Mesenchymal stem cell (in vitro differentiated cells and primary cell): Measurements from ENCODE around the gene TTYH1.

Source experiments
- DNase-seq: peaks from one replicate; pipeline ENCODE4 v3.0.0-alpha.2; 2013
- H2AFZ ChIP-seq: one replicate; pipeline ENCODE4 v1.6.1; 2013; ENCODE audit warnings: low read depth, mild to moderate bottlenecking, control low read depth, inconsistent platforms, low read length, moderate library complexity
- H2AK5ac ChIP-seq: 2 replicates; pipeline ENCODE4 v1.6.1; 2013; ENCODE audit warnings: low read length, moderate library complexity, mild to moderate bottlenecking, inconsistent platforms; ENCODE audit not compliant: severe bottlenecking
- H2BK120ac ChIP-seq: one replicate; pipeline ENCODE4 v1.6.1; 2013; ENCODE audit warnings: low read depth, mild to moderate bottlenecking, inconsistent platforms, low read length, moderate library complexity
- H2BK12ac ChIP-seq, 2 experiments: one replicate each; pipeline ENCODE4 v1.6.1; 2013; ENCODE audit warnings: inconsistent platforms in 2 of 2, low read length in 2 of 2, mild to moderate bottlenecking in 2 of 2, moderate library complexity in 2 of 2, control low read depth in 1 of 2
- H2BK15ac ChIP-seq: one replicate; pipeline ENCODE4 v1.6.1; 2013; ENCODE audit warnings: mild to moderate bottlenecking, low read depth, inconsistent platforms; ENCODE audit not compliant: poor library complexity, severe bottlenecking
- H2BK5ac ChIP-seq: 2 replicates; pipeline ENCODE4 v1.6.1; 2013; ENCODE audit warnings: low read depth, mild to moderate bottlenecking, low read length, control low read depth, inconsistent platforms; ENCODE audit not compliant: poor library complexity, severe bottlenecking
- H3K14ac ChIP-seq, 2 experiments: one replicate each; pipeline ENCODE4 v1.6.1; 2013; ENCODE audit warnings: inconsistent platforms in 2 of 2, low read length in 2 of 2, control low read depth in 1 of 2, mild to moderate bottlenecking in 1 of 2, moderate library complexity in 1 of 2
- H3K18ac ChIP-seq, 2 experiments: one replicate each; pipeline ENCODE4 v1.6.1; 2013; ENCODE audit warnings: inconsistent platforms in 2 of 2, low read length in 2 of 2, control low read depth in 1 of 2, low read depth in 1 of 2, mild to moderate bottlenecking in 1 of 2
- H3K23ac ChIP-seq, 2 experiments: one replicate each; pipeline ENCODE4 v1.6.1; 2013; ENCODE audit warnings: inconsistent platforms in 2 of 2, low read length in 2 of 2, mild to moderate bottlenecking in 2 of 2, moderate library complexity in 2 of 2, control low read depth in 1 of 2
- H3K27ac ChIP-seq: 2 replicates; pipeline ENCODE4 v1.5.1; 2013; ENCODE audit warnings: mild to moderate bottlenecking, moderate library complexity, low read length, control low read depth, inconsistent platforms; ENCODE audit not compliant: poor library complexity, severe bottlenecking
- H3K27me3 ChIP-seq, 2 experiments: 2 replicates each; pipeline versions ENCODE4 v1.6.1 to v1.7.0; 2013; ENCODE audit warnings: low read length in 2 of 2, mild to moderate bottlenecking in 2 of 2, moderate library complexity in 2 of 2, control low read depth in 1 of 2, inconsistent platforms in 1 of 2; ENCODE audit not compliant: control insufficient read depth in 1 of 2, insufficient read depth in 1 of 2
- H3K36me3 ChIP-seq, 2 experiments: 2 replicates each; pipeline versions ENCODE4 v1.6.1 to v1.7.0; 2013; ENCODE audit warnings: low read length in 2 of 2, control low read depth in 1 of 2, inconsistent platforms in 1 of 2, low read depth in 1 of 2, mild to moderate bottlenecking in 1 of 2; ENCODE audit not compliant: insufficient read depth in 2 of 2, control insufficient read depth in 1 of 2
- H3K4ac ChIP-seq, 2 experiments: one replicate each; pipeline ENCODE4 v1.6.1; 2013; ENCODE audit warnings: inconsistent platforms in 2 of 2, low read length in 2 of 2, mild to moderate bottlenecking in 2 of 2, moderate library complexity in 2 of 2, control low read depth in 1 of 2, low read depth in 1 of 2
- H3K4me1 ChIP-seq: 2 replicates; pipeline ENCODE4 v1.6.1; 2013; ENCODE audit warnings: low read depth, low read length, control low read depth; ENCODE audit not compliant: control insufficient read depth, insufficient read depth
- H3K4me2 ChIP-seq: 2 replicates; pipeline ENCODE4 v1.6.1; 2013; ENCODE audit warnings: low read length, mild to moderate bottlenecking, inconsistent platforms; ENCODE audit not compliant: poor library complexity, severe bottlenecking
- H3K4me3 ChIP-seq, 2 experiments: 2 replicates each; pipeline versions ENCODE4 v1.5.1 to v1.7.0; 2013; ENCODE audit warnings: low read length in 2 of 2, mild to moderate bottlenecking in 2 of 2, control low read depth in 1 of 2, low read depth in 1 of 2; ENCODE audit not compliant: insufficient read depth in 1 of 2
- H3K79me1 ChIP-seq: replicated peaks from 2 replicates; pipeline ENCODE4 v1.6.1; 2013; ENCODE audit warnings: mild to moderate bottlenecking, control low read depth, low read length, inconsistent platforms; ENCODE audit not compliant: poor library complexity, severe bottlenecking
- H3K9ac ChIP-seq: 2 replicates; pipeline ENCODE4 v1.7.0; 2013; ENCODE audit warnings: mild to moderate bottlenecking, low read length, moderate library complexity
- H3K9me3 ChIP-seq: 2 replicates; pipeline ENCODE4 v1.7.0; 2013; ENCODE audit warnings: mild to moderate bottlenecking, low read length; ENCODE audit not compliant: control insufficient read depth
- H4K8ac ChIP-seq: one replicate; pipeline ENCODE4 v1.6.1; 2013; ENCODE audit warnings: inconsistent platforms, mild to moderate bottlenecking, low read length, moderate library complexity
- H4K91ac ChIP-seq: one replicate; pipeline ENCODE4 v1.6.1; 2013; ENCODE audit warnings: mild to moderate bottlenecking, low read length, inconsistent platforms
- WGBS: methylation state at CpG from one replicate; pipeline ENCODE4 v1.1.7; 2013; ENCODE audit warnings: mixed read lengths; 5-methylcytosine and 5-hydroxymethylcytosine counted together

The TTYH1 gene

DNA sequence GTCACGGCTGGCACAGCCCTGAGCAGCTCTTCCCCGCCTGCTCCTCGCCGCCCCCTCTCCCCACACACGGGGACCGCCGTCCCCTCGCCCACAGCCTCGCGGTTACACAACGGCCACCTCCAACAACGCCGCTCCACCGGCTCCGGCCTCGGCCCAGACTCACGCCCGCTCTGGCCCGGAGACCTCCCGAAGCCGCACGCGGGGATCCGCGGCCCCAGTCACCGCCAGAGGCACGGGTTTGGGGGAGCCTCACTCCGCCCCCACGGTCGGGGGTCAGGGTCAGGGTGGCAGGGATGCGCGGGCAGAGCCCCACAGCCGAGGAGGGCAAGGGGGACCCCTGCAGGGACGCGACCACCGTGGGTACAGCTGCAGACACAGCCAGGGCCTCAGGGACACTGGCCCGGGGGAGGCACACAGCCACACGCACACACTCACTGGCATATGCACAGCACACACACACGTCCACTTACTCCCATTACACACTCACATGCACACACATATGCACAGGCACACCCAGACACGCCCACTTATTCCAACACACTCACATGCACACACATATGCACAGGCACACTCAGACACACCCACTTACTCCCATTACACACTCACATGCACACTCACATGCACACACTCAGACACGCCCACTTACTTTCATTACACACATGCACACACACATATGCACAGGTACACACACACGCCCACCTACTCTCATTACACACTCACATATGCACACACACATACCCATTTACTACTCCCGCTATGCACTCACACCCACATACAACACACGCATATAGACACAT lies 1.6 kb downstream of the TTYH1 start:
- DNase-seq: no peak
- Histone ChIP-seq H3K27ac (no peak overlapping the region), H4K8ac (no peak overlapping the region), H3K14ac (no peak overlapping the region), H2AK5ac (no peak overlapping the region), H3K4me3 (peak overlapping the region in 1 of 2 experiments; percentile 18), H3K23ac (no peak overlapping the region), H3K9me3 (no peaks in the 10 kb centered on the region), H2BK120ac (no peak overlapping the region), H2BK5ac (no peak overlapping the region), H2AFZ (no peak overlapping the region), H4K91ac (peak overlapping the region; percentile 70), H3K4me2 (no peak overlapping the region), H3K18ac (no peak overlapping the region), H2BK15ac (no peak overlapping the region), H2BK12ac (no peak overlapping the region), H3K79me1 (no peaks in the 10 kb centered on the region), H3K4me1 (peaks cover 12% of the 10 kb centered on the region), H3K27me3 (peaks cover 67 to 74% of the 10 kb centered on the region in 2 experiments), H3K4ac (no peak overlapping the region), H3K36me3 (peaks cover 0 to 6% of the 10 kb centered on the region in 2 experiments), H3K9ac (no peak overlapping the region)
- 60% methylated on average over 43 of the region's 44 CpGs for WGBS

DNA sequence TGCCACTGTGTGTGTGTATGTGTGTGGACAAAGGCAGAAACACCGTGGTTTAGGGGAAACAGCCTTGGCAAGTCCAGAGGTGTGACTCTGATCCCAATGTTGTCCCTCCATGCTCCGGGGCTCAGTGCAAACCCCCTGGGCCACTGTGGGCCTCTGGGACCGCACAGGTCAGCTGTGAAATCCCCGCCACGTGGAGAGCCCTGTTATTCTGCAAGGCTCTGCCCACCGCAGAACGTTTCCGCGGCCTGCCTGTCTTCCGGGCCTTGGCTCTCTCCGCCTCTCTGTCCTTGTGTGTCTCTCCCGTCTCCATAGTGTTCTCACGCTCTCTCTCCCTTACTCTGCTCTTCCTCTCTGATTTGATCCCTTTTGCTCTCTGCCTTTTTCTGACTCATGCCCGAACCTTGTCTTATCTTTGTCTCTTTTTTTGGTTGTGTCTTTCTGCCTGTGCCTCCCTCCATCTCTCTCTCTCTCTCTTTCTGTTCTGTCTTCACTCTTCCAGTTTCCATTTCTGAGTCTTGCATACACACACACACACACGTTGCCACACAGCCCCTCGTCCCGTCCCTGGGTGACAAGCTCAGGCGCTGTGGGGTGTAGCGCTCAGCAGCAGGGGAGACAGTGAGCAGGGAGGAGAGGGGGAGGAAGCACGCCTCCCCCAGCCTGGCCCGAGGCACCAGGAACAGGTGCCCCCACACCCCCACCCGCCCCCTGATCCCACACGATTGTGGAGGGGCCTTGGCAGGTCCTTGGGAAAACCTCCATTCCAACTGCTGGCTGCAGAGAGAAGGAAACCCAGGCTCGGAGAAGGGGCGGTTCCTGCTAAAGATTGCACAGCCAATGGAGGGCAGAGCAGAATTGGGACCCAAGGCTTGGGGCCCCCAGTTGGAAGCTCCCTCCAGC lies 3.0 kb downstream of the TTYH1 start:
- Histone ChIP-seq H3K9ac (no peak overlapping the region), H2BK12ac (no peak overlapping the region), H3K4ac (no peak overlapping the region), H2BK120ac (no peak overlapping the region), H3K27ac (no peak overlapping the region), H3K27me3 (peaks cover 76 to 77% of the 10 kb centered on the region in 2 experiments), H3K4me3 (no peak overlapping the region), H3K18ac (no peak overlapping the region), H2AK5ac (no peak overlapping the region), H4K91ac (peak overlapping the region; percentile 28), H2BK15ac (no peak overlapping the region), H2BK5ac (no peak overlapping the region), H3K14ac (no peak overlapping the region), H3K9me3 (no peaks in the 10 kb centered on the region), H3K36me3 (peaks cover 0 to 6% of the 10 kb centered on the region in 2 experiments), H4K8ac (no peak overlapping the region), H3K79me1 (no peaks in the 10 kb centered on the region), H3K4me2 (no peak overlapping the region), H2AFZ (no peak overlapping the region), H3K4me1 (peaks cover 12% of the 10 kb centered on the region), H3K23ac (no peak overlapping the region)
- 49% methylated on average over 19 of the region's 25 CpGs for WGBS
- DNase-seq: peak; percentile 38

DNA sequence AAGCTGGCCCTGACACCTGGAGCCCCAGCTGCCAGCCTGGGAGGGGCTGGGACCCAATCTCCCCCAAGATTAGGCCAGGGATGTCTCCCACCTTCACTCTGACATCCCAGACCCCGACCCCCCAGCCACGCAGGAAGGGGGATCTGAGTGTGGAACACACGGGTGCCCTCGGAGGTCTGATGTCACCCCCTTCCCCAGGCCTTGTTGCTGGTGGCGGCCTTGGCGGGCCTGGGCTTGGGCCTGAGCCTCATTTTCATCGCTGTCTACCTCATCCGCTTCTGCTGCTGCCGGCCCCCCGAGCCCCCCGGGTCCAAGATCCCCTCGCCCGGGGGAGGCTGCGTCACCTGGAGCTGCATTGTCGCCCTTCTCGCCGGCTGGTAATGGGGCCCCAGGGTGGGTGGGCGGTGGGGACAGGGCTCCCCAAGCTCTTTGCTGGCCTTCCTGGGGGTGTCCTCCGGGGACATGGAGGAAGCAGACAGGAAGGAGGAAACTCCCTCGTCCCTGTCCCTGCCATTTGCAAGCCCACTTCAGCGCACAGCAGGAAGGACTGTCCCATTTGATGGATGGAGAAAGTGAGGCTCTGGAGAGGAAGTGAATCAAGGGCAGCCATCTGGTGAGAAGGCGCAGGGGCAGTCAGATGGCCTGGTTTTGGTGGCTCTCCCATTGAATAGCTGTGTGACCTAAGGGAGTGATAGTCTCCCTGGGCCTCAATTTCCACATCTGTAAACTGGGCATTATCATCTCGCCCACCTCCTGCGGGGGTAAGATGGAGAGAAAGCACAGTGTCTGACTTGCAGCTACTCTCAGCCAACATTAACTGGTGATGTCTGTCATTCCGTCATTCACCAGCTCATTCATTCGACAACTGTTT lies 3.9 kb downstream of the TTYH1 start:
- H3K4me3 ChIP-seq: no peak overlapping the region
- no peak overlapping the region for H3K18ac ChIP-seq
- no peak overlapping the region for H3K9ac ChIP-seq

More for the DNA sequence above, 3.9 kb downstream of the TTYH1 start:
- DNase-seq: no peak
- Histone ChIP-seq H3K23ac (no peak overlapping the region), H2BK120ac (no peak overlapping the region), H3K14ac (no peak overlapping the region), H3K4ac (no peak overlapping the region), H2BK5ac (no peak overlapping the region), H2AK5ac (no peak overlapping the region), H3K9me3 (no peaks in the 10 kb centered on the region), H2BK15ac (no peak overlapping the region), H3K79me1 (no peaks in the 10 kb centered on the region), H3K27me3 (peaks cover 75 to 77% of the 10 kb centered on the region in 2 experiments), H4K8ac (no peak overlapping the region), H3K27ac (no peak overlapping the region), H4K91ac (no peak overlapping the region), H3K36me3 (peaks cover 0 to 6% of the 10 kb centered on the region in 2 experiments), H3K4me2 (no peak overlapping the region), H2BK12ac (no peak overlapping the region), H3K4me1 (peaks cover 12% of the 10 kb centered on the region), H2AFZ (no peak overlapping the region)
- WGBS: 84% methylated on average over 26 of the region's 26 CpGs
